ENCODE results near the gene PRKACG. TPM values are rescaled to one million over a fixed set of nuclear protein-coding genes. Genes with fewer than 3 reads are reported as not detected.

The PRKACG gene
- total RNA-seq, 2 donors from 2014 or later = not detected

GRCh38 chr9:69034071-69034470, 20.2 kb upstream of the PRKACG start:
- Mint-ChIP-seq H3K27ac (no peak overlapping the region), H3K9me3 (peaks cover 0 to 5% of the 10 kb centered on the region in 2 donors), H3K36me3 (peaks cover 9 to 19% of the 10 kb centered on the region in 2 donors)
- ATAC-seq (no peak), DNase-seq (ENCODE audit: low spot score in 2 of 2) (no peak)

- H3K36me3 Mint-ChIP-seq = peaks cover 2 to 11% of the 10 kb centered on the region in 2 donors
Measured at GRCh38 chr9:69030851-69031645, 17.1 kb upstream of the PRKACG start.

GRCh38 chr9:69029535-69029934, 15.6 kb upstream of the PRKACG start:
- DNase-seq (ENCODE audit: low spot score in 2 of 2) = no peak
- Mint-ChIP-seq H3K36me3 (peaks cover 0 to 9% of the 10 kb centered on the region in 2 donors), H3K9me3 (peaks cover 0 to 5% of the 10 kb centered on the region in 2 donors), H3K27ac (no peak overlapping the region)
- no peak for ATAC-seq

More at GRCh38 chr9:69030851-69031645, 17.1 kb upstream of the PRKACG start:
- ATAC-seq = no peak
- no peak for DNase-seq (ENCODE audit: low spot score in 2 of 2)
- peak overlapping the region in 1 of 2 donors; percentile 52 for H3K27ac Mint-ChIP-seq
- peaks cover 0 to 5% of the 10 kb centered on the region in 2 donors for H3K9me3 Mint-ChIP-seq

GRCh38 chr9:69028754-69029153, 14.8 kb upstream of the PRKACG start:
- Mint-ChIP-seq H3K9me3 (peaks cover 0 to 5% of the 10 kb centered on the region in 2 donors), H3K36me3 (peaks cover 0 to 9% of the 10 kb centered on the region in 2 donors), H3K27ac (no peak overlapping the region)
- DNase-seq (ENCODE audit: low spot score in 2 of 2) = peak in 1 of 2 donors; percentile 11
- peak; percentile 67 to 75 for ATAC-seq

GRCh38 chr9:69027355-69028097, 13.6 kb upstream of the PRKACG start:
- DNase-seq (ENCODE audit: low spot score in 2 of 2) (peak in 1 of 2 donors; percentile 51), ATAC-seq (peak; percentile 75 to 78)
- H3K27ac Mint-ChIP-seq = peak overlapping the region in 1 of 2 donors; percentile 75
- peaks cover 0 to 9% of the 10 kb centered on the region in 2 donors for H3K36me3 Mint-ChIP-seq
- H3K9me3 Mint-ChIP-seq = peaks cover 0 to 5% of the 10 kb centered on the region in 2 donors

GRCh38 chr9:69023650-69024049, 9.7 kb upstream of the PRKACG start:
- H3K36me3 Mint-ChIP-seq = no peaks in the 10 kb centered on the region
- no peaks in the 10 kb centered on the region for H3K9me3 Mint-ChIP-seq
- H3K27ac Mint-ChIP-seq = no peak overlapping the region
- ATAC-seq (no peak), DNase-seq (ENCODE audit: low spot score in 2 of 2) (no peak)

- DNase-seq (ENCODE audit: low spot score in 2 of 2) (no peak), ATAC-seq (no peak)
- no peaks in the 10 kb centered on the region for H3K9me3 Mint-ChIP-seq
- H3K36me3 Mint-ChIP-seq = no peaks in the 10 kb centered on the region
- H3K27ac Mint-ChIP-seq = no peak overlapping the region
Measured at GRCh38 chr9:69020301-69021145, 6.6 kb upstream of the PRKACG start.

GRCh38 chr9:69019808-69020207, 5.9 kb upstream of the PRKACG start:
- ATAC-seq (no peak), DNase-seq (ENCODE audit: low spot score in 2 of 2) (no peak)
- no peak overlapping the region for H3K27ac Mint-ChIP-seq
- no peaks in the 10 kb centered on the region for H3K9me3 Mint-ChIP-seq
- no peaks in the 10 kb centered on the region for H3K36me3 Mint-ChIP-seq

- no peak for ATAC-seq
- Mint-ChIP-seq H3K27ac (no peak overlapping the region), H3K36me3 (no peaks in the 10 kb centered on the region)
Measured at GRCh38 chr9:69018737-69019136, 4.8 kb upstream of the PRKACG start.

GRCh38 chr9:69016191-69017096, 2.5 kb upstream of the PRKACG start:
- no peak overlapping the region for H3K27ac Mint-ChIP-seq
- no peak for ATAC-seq
- H3K9me3 Mint-ChIP-seq = no peaks in the 10 kb centered on the region
- no peak for DNase-seq (ENCODE audit: low spot score in 2 of 2)
- H3K36me3 Mint-ChIP-seq = no peaks in the 10 kb centered on the region

More at GRCh38 chr9:69018737-69019136, 4.8 kb upstream of the PRKACG start:
- H3K9me3 Mint-ChIP-seq = no peaks in the 10 kb centered on the region
- DNase-seq (ENCODE audit: low spot score in 2 of 2) = no peak

GRCh38 chr9:69013382-69013727, 558 bp downstream of the PRKACG start:
- H3K9me3 Mint-ChIP-seq = no peaks in the 10 kb centered on the region
- no peak for DNase-seq (ENCODE audit: low spot score in 2 of 2)
- no peaks in the 10 kb centered on the region for H3K36me3 Mint-ChIP-seq
- no peak for ATAC-seq
- H3K27ac Mint-ChIP-seq = no peak overlapping the region

GRCh38 chr9:69012696-69013381, 1.1 kb downstream of the PRKACG start:
- ATAC-seq (no peak), DNase-seq (ENCODE audit: low spot score in 2 of 2) (no peak)
- H3K9me3 Mint-ChIP-seq = no peaks in the 10 kb centered on the region
- H3K27ac Mint-ChIP-seq = peak overlapping the region in 1 of 2 donors; percentile 74
- H3K36me3 Mint-ChIP-seq = no peaks in the 10 kb centered on the region

- Mint-ChIP-seq H3K36me3 (no peaks in the 10 kb centered on the region), H3K9me3 (no peaks in the 10 kb centered on the region), H3K27ac (no peak overlapping the region)
- DNase-seq (ENCODE audit: low spot score in 2 of 2) = no peak
- no peak for ATAC-seq
Measured at GRCh38 chr9:69009708-69010107, 4.2 kb downstream of the PRKACG start.

- DNase-seq (ENCODE audit: low spot score in 2 of 2) = no peak
- no peaks in the 10 kb centered on the region for H3K9me3 Mint-ChIP-seq
- ATAC-seq = no peak
Measured at GRCh38 chr9:69004836-69005235, 9.1 kb downstream of the PRKACG start.

GRCh38 chr9:69003051-69003450, 10.9 kb downstream of the PRKACG start:
- H3K36me3 Mint-ChIP-seq = no peaks in the 10 kb centered on the region
- DNase-seq (ENCODE audit: low spot score in 2 of 2) (no peak), ATAC-seq (no peak)
- H3K9me3 Mint-ChIP-seq = no peaks in the 10 kb centered on the region
- no peak overlapping the region for H3K27ac Mint-ChIP-seq

More at GRCh38 chr9:69004836-69005235, 9.1 kb downstream of the PRKACG start:
- Mint-ChIP-seq H3K27ac (no peak overlapping the region), H3K36me3 (no peaks in the 10 kb centered on the region)
